ENCODE results near the gene METTL2B.
"Not testable (repeated sequence)": the region's sequence is repeated elsewhere in the genome, so short reads cannot be mapped to it uniquely, and the experiment has no call there.

Gene METTL2B

DNA sequence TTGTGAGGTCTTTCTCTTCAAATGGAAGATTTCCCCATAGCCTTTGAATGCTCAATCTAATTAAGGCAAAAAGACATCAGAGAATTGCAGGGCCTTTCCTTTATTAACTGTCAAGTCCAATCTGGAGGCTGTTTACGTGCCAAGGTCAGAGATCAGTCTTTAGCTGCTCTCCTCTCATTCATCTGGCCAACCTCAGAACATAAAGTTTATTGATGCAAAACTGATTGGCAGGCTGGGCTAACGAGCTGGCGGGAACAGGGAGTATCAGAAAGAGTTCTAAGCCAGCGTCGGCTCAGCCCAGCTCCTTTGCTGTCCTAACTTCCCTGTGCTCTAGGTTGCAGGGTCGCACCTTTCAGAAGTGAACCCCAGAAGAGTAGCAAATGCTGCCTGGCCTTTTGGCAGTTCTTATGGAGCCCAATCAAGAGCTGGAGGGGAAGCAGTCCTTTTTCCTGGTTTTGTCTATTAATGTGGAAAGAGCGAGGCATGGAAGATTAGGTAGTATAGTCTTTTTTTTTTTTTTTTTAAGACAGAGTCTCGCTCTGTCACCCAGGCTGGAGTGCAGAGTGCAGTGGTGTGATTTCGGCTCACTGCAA is 47.5 kb downstream of the METTL2B start:
- DNase-seq (ENCODE audit: low read depth, low spot score), result not testable (repeated sequence)

DNA sequence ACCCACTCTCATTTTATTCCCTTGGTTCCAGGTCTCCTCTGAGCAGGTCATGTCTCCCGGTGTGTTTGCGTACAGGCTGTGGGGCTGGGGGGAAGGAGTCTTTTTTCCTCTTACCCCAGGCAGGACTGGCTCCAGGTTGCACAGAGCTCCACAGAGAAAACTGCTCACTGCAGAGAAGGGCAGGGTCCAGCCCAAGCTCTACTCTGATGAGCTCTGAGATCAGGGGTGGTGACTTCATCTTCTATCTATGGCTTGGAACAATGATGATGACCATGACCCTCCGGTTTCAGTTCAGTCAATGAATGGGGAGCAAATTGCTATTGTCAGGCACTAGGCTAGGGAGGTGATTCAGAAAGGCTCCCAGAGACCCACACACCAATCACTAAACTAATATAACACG is 49.0 kb downstream of the METTL2B start:
- not testable (repeated sequence) for DNase-seq (ENCODE audit: low read depth, low spot score)

DNA sequence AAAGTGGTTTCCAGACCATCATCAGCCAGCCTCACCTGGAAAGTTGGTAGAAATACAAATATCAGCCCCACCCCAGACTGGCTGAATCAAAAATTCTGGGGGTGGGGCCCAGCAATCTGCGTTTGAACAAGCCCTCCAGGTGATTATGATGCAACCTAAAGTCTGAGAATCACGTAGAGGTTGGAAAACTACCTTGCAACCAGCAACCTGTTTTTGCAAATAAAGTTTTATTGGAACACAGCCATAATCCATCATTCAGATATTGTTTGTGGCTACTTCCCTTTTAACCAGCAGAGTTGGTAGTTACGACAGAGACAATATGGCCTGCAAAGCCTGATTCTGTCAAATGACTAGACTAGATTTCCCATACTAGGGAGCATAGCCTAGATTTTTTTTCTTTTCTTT is 49.5 kb downstream of the METTL2B start:
- not testable (repeated sequence) for DNase-seq (ENCODE audit: low read depth, low spot score)

DNA sequence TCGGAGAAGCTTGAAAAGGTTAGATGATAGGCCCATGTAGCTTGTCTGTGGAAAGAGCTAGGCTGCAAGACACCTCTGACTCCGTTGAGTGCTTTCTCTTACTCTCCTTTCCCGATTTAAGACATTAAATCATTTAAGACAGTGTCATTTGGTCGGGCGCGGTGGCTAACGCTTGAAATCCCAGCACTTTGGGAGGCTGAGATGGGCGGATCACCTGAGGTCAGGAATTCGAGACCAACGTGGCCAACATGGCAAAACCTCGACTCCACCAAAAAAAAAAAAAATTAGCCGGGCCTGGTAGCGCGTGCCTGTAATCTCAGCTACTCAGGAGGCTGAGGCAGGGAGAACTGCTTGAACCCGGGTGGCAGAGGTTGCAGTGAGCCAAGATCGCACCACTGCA is 52.6 kb downstream of the METTL2B start:
- DNase-seq (ENCODE audit: low read depth, low spot score), result not testable (repeated sequence)

DNA sequence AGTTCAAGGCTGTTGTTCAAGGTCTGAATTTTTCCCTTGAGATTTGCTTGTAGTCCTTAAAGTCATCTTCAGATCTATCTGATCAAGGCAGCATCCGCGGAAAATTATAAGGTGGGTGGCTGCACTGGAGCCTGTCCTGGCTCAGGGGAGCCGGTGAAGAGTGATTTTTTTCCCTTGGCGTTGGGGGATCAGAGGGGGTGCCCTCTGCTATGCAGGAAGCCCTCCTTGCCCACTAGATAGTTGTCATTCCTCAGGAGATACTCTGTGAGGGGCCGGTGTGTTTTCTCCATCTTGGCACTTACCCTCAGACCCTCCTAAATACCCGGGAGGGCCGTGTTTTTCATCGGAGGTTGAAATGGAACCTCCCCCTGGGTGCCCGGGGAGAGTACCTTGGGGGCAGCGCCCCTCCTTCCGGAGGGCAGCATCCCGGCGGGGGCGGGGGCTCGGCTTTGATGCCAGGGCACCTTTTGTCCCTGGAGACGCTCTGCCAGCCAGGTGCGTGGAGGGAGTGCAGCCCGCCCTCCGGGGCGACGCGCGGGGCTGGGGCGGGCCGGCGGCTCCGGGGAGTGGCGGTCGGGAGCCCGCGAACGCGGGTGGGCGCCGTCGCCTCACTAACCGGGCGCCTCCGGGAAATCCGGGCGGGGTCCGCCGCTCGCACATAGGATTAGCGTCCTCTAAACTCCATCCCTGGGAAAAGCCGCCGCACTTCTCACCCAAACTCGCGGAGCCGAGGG is 53.7 kb downstream of the METTL2B start:
- DNase-seq (ENCODE audit: low read depth, low spot score), result not testable (repeated sequence)

DNA sequence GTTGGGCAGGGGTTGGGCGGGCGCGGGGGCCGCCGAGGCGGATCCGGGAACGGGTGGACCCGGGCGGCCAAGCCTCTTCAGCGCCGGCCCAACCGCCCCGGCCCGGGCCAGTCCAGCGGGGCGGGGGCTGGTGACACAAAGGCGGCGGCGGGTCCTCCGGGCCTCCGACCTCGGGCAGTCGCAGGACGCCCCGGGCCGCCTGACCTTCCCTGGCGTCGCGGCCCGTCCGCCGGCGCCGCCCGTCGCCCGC is 54.2 kb downstream of the METTL2B start:
- DNase-seq (ENCODE audit: low read depth, low spot score), result no peak

DNA sequence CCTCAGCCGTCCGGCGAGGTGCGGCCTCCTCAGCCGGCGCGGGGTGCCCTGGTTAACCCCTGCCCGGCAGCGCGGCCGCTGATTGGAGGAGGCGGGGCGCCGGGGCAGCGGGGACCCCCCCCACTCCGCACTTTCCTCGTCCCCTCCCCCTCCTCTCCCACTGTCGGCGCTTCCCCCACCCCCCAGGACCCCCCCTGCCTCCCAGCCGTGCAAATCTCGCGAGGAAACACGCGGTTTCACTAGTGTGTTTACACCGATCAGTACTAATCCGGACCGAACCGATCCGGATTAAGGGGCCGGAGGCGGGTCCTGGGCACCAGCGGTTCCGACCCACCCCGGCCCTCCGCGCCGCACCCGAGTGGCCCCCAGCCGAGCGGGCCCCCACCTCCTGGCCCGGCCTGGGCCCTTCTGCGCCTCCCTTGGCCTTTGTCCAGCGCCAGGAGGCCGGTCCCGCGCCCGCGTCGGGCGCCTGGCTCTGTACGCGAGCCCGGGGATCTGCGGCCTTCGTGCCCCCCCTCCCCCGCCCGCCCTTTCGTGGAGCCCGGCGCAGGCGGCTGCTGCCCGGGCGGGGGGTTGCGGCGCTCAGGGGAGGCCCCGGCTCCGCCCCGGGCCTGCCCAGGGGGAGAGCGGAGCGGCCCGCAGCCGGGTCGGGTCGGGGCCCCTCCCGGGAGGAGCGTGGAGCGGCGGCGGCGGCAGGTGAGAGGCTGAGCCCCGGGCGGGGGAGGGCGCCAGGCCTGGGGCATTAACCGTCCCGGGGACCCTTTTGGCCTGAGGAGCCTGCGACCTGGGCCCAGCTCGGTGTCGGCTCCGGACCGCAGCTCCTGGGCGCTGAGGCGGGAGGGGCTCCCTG is 54.8 kb downstream of the METTL2B start:
- peak; percentile 32 for DNase-seq (ENCODE audit: low read depth, low spot score)

DNA sequence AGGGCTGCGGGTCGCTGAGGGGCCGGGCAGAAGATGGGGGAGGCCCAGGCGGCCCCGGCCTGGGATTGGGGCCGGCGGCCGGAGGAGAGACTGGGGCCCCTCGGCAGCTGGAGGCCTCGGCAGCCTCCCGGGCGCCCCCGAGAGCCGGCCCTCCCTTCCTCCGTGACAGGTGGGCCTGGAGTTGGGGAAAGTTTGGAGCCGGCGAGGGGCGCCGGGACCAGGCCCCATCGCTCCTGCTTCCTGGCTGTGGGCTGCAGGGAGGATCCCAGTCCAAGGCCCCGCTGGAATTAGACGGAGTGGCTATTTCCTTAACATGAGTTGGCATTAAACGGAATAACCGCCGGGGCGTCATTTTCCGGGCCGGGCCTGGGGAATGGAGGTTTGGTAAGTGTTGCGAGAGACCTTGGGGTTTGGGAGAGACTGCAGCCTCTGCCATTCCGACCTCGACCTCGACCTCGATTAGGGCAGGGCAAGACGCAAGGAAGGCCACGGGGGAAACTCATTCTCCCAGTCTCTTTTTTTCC is 55.5 kb downstream of the METTL2B start:
- DNase-seq (ENCODE audit: low read depth, low spot score), result not testable (repeated sequence)

DNA sequence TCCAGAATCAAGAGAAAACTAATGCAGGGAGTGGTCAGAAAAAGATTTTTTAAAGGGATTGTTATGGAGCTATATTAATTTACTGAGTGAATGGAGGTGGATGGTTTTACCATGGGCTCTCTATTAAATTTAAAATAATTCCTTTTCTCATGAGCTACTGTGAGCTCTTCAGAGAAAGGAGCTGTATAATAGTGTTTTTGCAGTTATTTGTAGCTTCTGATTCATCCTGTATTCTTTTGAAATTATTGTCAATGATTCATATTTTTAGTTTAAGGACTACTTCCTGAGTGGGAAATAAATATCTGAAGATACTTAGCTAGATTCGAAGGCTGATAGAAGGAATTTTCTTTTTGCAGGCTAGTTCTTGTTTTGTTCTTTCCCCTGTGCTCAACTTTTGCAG is 56.4 kb downstream of the METTL2B start:
- not testable (repeated sequence) for DNase-seq (ENCODE audit: low read depth, low spot score)

DNA sequence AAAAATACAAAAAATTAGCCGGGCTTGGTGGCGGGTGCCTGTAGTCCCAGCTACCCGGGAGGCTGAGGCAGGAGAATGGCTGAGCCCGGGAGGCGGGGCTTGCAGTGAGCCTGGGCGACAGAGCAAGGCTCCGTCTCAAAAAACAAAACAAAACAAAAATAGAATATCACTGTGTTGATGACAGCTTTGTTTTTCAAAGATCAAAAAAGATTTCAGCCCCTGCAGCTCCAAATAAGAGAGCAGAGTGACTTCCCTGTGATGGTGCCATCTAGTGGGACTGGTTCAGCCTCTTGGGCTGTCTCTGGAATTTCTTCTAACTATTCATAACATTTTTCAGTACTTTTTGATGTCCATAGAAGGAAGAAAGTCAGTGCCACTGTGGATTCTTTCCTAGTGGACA is 60.9 kb downstream of the METTL2B start:
- not testable (repeated sequence) for DNase-seq (ENCODE audit: low read depth, low spot score)

DNA sequence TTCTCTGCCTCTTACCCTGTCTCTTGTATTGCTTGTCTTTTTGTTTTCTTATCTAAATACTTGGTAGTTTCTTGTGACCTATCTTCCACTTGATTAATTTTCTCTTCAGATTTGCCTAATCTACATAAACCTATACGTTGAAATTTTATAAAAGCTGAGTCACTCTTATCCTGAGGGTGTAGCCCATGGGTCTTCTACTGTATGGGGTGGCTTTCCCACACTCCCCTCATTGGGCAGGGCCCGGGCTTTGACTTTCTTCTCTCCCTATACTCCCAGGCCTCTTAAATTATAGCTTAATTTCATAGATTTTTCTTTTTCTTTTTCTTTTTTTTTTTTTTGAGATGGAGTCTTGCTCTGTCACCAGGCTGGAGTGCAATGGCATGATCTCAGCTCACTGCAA is 66.0 kb downstream of the METTL2B start:
- not testable (repeated sequence) for DNase-seq (ENCODE audit: low read depth, low spot score)

DNA sequence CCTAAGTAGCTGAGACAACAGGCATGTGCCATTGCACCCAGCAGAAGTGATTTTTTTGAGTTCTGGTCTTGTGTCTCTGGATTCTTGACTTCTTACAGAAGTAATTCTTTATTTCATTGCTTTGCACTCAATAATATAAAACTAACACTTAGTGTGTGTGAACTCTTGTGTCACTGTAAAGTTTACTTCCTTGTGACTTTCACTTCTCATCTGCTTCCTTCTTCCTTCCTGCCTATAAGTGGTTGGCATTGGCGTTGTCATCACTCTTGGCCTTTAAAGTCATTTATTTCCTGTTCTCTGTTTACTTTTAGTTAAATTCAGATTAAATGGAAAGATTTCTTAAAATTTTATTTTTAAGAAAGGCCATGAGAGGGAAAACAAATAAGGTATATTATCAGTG is 66.8 kb downstream of the METTL2B start:
- DNase-seq (ENCODE audit: low read depth, low spot score), result not testable (repeated sequence)

DNA sequence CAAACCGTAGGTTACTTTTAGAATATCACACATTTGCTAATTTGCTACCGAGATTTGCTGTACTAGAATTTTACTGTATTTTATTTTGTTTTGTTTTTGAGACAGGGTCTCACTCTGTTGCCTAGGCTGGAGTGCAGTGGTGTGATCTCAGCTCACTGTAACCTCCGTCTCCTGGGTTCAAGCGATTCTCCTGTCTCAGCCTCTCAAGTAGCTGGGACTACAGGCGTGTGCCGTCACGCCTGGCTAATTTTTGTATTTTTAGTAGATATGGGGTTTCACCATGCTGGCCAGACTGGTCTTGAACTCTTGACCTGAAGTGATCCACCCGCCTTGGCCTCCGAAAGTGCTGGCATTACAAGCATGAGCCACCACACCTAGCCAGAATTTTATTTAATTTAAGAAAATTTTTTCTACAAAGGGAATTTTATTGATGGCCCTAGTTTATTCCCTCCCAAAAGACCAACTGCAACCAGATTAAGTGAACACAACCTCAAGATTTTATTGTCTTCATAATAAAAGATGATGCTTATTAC is 69.8 kb downstream of the METTL2B start:
- DNase-seq (ENCODE audit: low read depth, low spot score), result not testable (repeated sequence)

DNA sequence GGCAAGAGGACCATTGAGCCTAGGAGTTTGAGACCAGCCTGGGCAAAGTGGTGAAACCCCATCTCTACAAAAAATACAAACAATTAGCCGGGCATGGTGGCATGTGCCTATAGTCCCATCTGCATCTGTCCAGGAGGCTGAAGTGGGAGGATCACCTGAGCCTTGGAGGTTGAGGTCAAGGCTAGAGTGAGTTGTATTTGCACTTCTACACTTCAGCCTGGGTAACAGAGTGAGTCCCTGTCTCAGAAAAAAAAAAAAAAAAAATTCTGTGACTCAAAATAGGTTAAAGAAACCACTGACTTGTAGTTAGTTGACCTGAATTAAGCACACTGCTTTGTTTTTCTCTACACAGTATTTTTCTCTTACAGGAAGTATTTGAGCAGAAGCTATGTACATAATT is 74.4 kb downstream of the METTL2B start:
- DNase-seq (ENCODE audit: low read depth, low spot score), result no peak

DNA sequence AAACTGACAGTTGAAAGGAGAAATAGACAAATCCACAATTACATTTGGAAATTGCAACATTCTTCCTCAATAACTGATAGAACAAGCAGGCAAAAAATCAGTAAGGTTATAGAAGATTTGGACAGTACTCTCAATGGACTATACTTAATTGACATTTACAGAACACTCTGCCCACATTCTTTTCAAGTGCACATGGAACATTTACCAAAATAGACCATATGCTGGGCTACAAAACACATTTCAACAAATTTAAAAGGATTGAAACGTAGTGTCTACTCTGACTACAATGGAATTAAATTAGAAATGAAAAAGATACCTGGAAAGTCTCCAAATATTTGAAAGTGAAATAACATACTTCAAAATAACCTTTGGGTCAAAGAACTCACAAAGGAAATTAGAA is 77.8 kb downstream of the METTL2B start:
- not testable (repeated sequence) for DNase-seq (ENCODE audit: low read depth, low spot score)

All from activated naive CD8-positive, alpha-beta T cell treated with anti-CD3 and anti-CD28 coated beads, Interleukin-2, amount 50 U/mL, for 16 hours (primary cell).